GM12878 (cell line): Measurements from ENCODE around the gene SPINK4. TPM values are rescaled to one million over a fixed set of nuclear protein-coding genes. Genes with fewer than 3 reads are reported as not detected.

ENCODE experiments used
- ATAC-seq: fragments of 200-7000 bp; cut with Tn5 transposase; 3 replicates; pipeline ENCODE4 v1.9.1; 2020; ENCODE audit warnings: mild to moderate bottlenecking, moderate library complexity
- BruUV-seq: library from RNA; stranded (reverse); fragments of 400-500 nt; replicated peaks from 2 replicates; lab custom pipeline; 2021; lab: Mats Ljungman, UMichigan
- CTCF ChIA-PET: fragments of 300-600 bp; sonication (Branson Sonifier 250); formaldehyde crosslinking; extraction: SDS; loops from one replicate; lab custom pipeline; 2021; ENCODE audit warnings: inconsistent platforms; lab: Yijun Ruan, JAX
- POLR2A ChIA-PET: fragments of 350-600 bp; formaldehyde crosslinking; extraction: SDS; loops from one replicate; lab custom pipeline; 2021; ENCODE audit warnings: inconsistent platforms; lab: Charles Lee
- RAD21 ChIA-PET: fragments of 300-600 bp; sonication (Branson Sonifier 250); formaldehyde crosslinking; loops from one replicate; lab custom pipeline; 2023; ENCODE audit warnings: antibody characterized with exemption; ENCODE audit not compliant: unreplicated experiment; lab: Charles Lee
- SMC1A ChIA-PET: fragments of 300-600 bp; sonication (Branson Sonifier 250); formaldehyde crosslinking; loops from one replicate; lab custom pipeline; 2023; ENCODE audit not compliant: unreplicated experiment, uncharacterized antibody; lab: Charles Lee
- DNase-seq: peaks from one replicate; pipeline ENCODE4 v3.0.0-alpha.2; 2011; ENCODE audit warnings: low read depth, low spot score
- FAIRE-seq: peaks from 3 replicates; lab custom pipeline; 2011; peaks lifted over from hg19 to GRCh38; lab: Jason Lieb, UNC
- H2AFZ ChIP-seq: 2 replicates; pipeline ENCODE4 v1.6.0; 2011; ENCODE audit warnings: low read depth, low read length, control low read depth; ENCODE audit not compliant: control insufficient read depth
- H3K27ac ChIP-seq: 2 replicates; pipeline ENCODE4 v1.5.1; 2011; ENCODE audit warnings: control low read depth; ENCODE audit not compliant: control insufficient read depth, insufficient read depth
- H3K27me3 ChIP-seq, 2 experiments: replicated peaks in 1 of 2; 2 replicates each; pipeline versions ENCODE4 v1.6.0 to v1.6.1; 2011; ENCODE audit warnings: low read length in 1 of 2; ENCODE audit not compliant: control insufficient read depth in 2 of 2, insufficient read depth in 2 of 2
- H3K36me3 ChIP-seq, 2 experiments: 2 replicates each; pipeline ENCODE4 v1.5.1; 2011; ENCODE audit warnings: low read length in 1 of 2; ENCODE audit not compliant: control insufficient read depth in 2 of 2, insufficient read depth in 2 of 2
- H3K4me1 ChIP-seq: 2 replicates; pipeline ENCODE4 v1.6.1; 2011; ENCODE audit warnings: mild to moderate bottlenecking, low read length, moderate library complexity, mixed read lengths; ENCODE audit not compliant: control insufficient read depth, insufficient read depth
- H3K4me2 ChIP-seq: 2 replicates; pipeline ENCODE4 v1.6.0; 2011; ENCODE audit warnings: control low read depth; ENCODE audit not compliant: control insufficient read depth, insufficient read depth
- H3K4me3 ChIP-seq: fragments of 200-600 bp; sonication (generic); 2 replicates; pipeline ENCODE4 v1.5.1; 2016
- H3K79me2 ChIP-seq: 2 replicates; pipeline ENCODE4 v1.6.0; 2011; ENCODE audit warnings: low read length; ENCODE audit not compliant: control insufficient read depth, insufficient read depth
- H3K9ac ChIP-seq: 2 replicates; pipeline ENCODE4 v1.8.0; 2011; ENCODE audit warnings: low read length, control low read depth, mixed read lengths; ENCODE audit not compliant: control insufficient read depth, insufficient read depth
- H3K9me3 ChIP-seq: replicated peaks from 3 replicates; pipeline ENCODE4 v1.5.1; 2011; ENCODE audit warnings: mild to moderate bottlenecking, low read length; ENCODE audit not compliant: control insufficient read depth, insufficient read depth
- H4K20me1 ChIP-seq: 2 replicates; pipeline ENCODE4 v1.6.0; 2011; ENCODE audit not compliant: control insufficient read depth, insufficient read depth
- E2F8 ChIP-seq: fragments of 450-650 bp; IDR thresholded peaks from 2 replicates; pipeline ENCODE4 v1.6.1; 2018; ENCODE audit warnings: mild to moderate bottlenecking, low read depth, moderate library complexity; ENCODE audit not compliant: partially characterized antibody
- HCFC1 ChIP-seq: fragments of 150-350 bp; IDR thresholded peaks from 2 replicates; pipeline ENCODE4 v1.6.1; 2014; ENCODE audit warnings: low read length
- HDGF ChIP-seq: fragments of 450-650 bp; IDR thresholded peaks from 2 replicates; pipeline ENCODE4 v1.6.1; 2016; ENCODE audit warnings: antibody characterized with exemption
- MTA2 ChIP-seq: fragments of 450-650 bp; IDR thresholded peaks from 2 replicates; pipeline ENCODE4 v1.6.1; 2016; ENCODE audit warnings: low read depth, mild to moderate bottlenecking, moderate library complexity
- MYC ChIP-seq: IDR thresholded peaks from 2 replicates; pipeline ENCODE4 v1.6.1; 2011; ENCODE audit warnings: mild to moderate bottlenecking, low read length, moderate library complexity, inconsistent platforms; ENCODE audit not compliant: insufficient read depth, insufficient replicate concordance, insufficient read length, severe bottlenecking
- NR2C1 ChIP-seq: fragments of 450-650 bp; IDR thresholded peaks from 2 replicates; pipeline ENCODE4 v1.6.1; 2017; ENCODE audit warnings: antibody characterized with exemption, mild to moderate bottlenecking, moderate library complexity
- POLR2AphosphoS2 ChIP-seq: IDR thresholded peaks from 2 replicates; pipeline ENCODE4 v1.6.1; 2011; ENCODE audit warnings: low read depth, mild to moderate bottlenecking, low read length, improper control_type of control experiment, moderate library complexity
- POU2F2 ChIP-seq: IDR thresholded peaks from 3 replicates; pipeline ENCODE4 v1.6.1; 2011; ENCODE audit warnings: low read depth, mild to moderate bottlenecking, low read length, borderline replicate concordance
- RBBP5 ChIP-seq: fragments of 200-600 bp; sonication (generic); conservative IDR thresholded peaks from 2 replicates; pipeline ENCODE4 v1.6.1; 2016
- SUPT20H ChIP-seq: IDR thresholded peaks from 2 replicates; pipeline ENCODE4 v1.6.1; 2011; ENCODE audit warnings: low read depth, mild to moderate bottlenecking, low read length, moderate library complexity, borderline replicate concordance; ENCODE audit not compliant: control insufficient read depth
- TCF7 ChIP-seq: IDR thresholded peaks from 2 replicates; pipeline ENCODE4 v1.6.1; 2014; ENCODE audit warnings: antibody characterized with exemption, borderline replicate concordance
- WRNIP1 ChIP-seq: IDR thresholded peaks from 2 replicates; pipeline ENCODE4 v1.6.1; 2011; ENCODE audit warnings: low read depth, low read length, improper control_type of control experiment, borderline replicate concordance
- YBX1 ChIP-seq: fragments of 450-650 bp; IDR thresholded peaks from 2 replicates; pipeline ENCODE4 v1.6.1; 2016; ENCODE audit warnings: antibody characterized with exemption
- ZNF592 ChIP-seq: fragments of 450-650 bp; IDR thresholded peaks from 2 replicates; pipeline ENCODE4 v1.6.1; 2017; ENCODE audit warnings: mild to moderate bottlenecking, moderate library complexity
- in situ Hi-C: fragments of 300-500 bp; cut with MboI; formaldehyde crosslinking; loops from 9 replicates; pipeline ENCODE4 v1.14.3; 2018; ENCODE audit warnings: mixed read lengths
- intact Hi-C: fragments of 100-400 bp; cut with micrococcal nuclease; formaldehyde crosslinking; loops from one replicate; pipeline ENCODE4 v1.14.2; 2022; ENCODE audit not compliant: unreplicated experiment
- polyA plus RNA-seq, 11 experiments: library from polyadenylated mRNA; depleted of rRNA in 4 of 11; unstranded in 6 of 11; stranded (reverse) in 5 of 11; fragments of >200 nt; fragmentation: Nextera tagmentation in 4 of 11; fragmentation: Illumina TruSeq in 1 of 11; extraction: Ambion mirVana in 4 of 11; extraction: Trizol in 1 of 11; gene quantifications; 1 replicate in 1 of 11; 2 replicates in 10 of 11; pipeline versions ENCODE4 v1.2.1 to v1.2.3, GENCODE V29; 2011 to 2016; ENCODE audit warnings: inconsistent platforms in 2 of 11, missing spikeins in 2 of 11, low read depth in 1 of 11
- total RNA-seq, 4 experiments: library from RNA; depleted of rRNA in 3 of 4; stranded (reverse); fragments of >200 nt in 3 of 4; fragmentation: Illumina TruSeq in 1 of 4; extraction: Trizol in 1 of 4; gene quantifications; 2 replicates each; pipeline versions ENCODE4 v1.2.1 to v1.2.3, GENCODE V29; 2013 to 2021
- TF ChIP-seq, protein P1 (sequence below): fragments of 450-650 bp; IDR thresholded peaks from 2 replicates; pipeline ENCODE4 v1.6.1; 2017; ENCODE audit warnings: mild to moderate bottlenecking

Gene SPINK4
- total and polyA plus RNA-seq, 10 of the 15 experiments (the other 5 are each of a cell fraction or from before 2014, with no cell fraction given), result not detected

GRCh38 chr9:33267151-33267767 lies 27.3 kb downstream of the SPINK4 start:
- in situ Hi-C loops (no loop called here), intact Hi-C loops (no loop called here)
- Histone ChIP-seq H3K4me3 (peak overlapping the region; percentile 97; the same call in 1 of the 2 replicates), H3K4me2 (peak overlapping the region; percentile 93), H3K36me3 (peaks cover 0 to 31% of the 10 kb centered on the region in 2 experiments; a peak in 2 of 4 replicates), H3K27ac (peak overlapping the region; percentile 34), H2AFZ (no peak overlapping the region), H3K79me2 (peaks cover 57% of the 10 kb centered on the region), H3K4me1 (peaks cover 8% of the 10 kb centered on the region), H3K9me3 (no peaks in the 10 kb centered on the region), H3K27me3 (no peaks in the 10 kb centered on the region), H4K20me1 (no peaks in the 10 kb centered on the region), H3K9ac (no peak overlapping the region; the same call in 1 of the 2 replicates)
- ChIA-PET POLR2A (interaction anchor here (0.6 to 1.3 kb wide), 2 partner anchors 9 to 29 kb away, joined by 3 to 9 read pairs; no protein-coding TSS in a partner anchor), SMC1A (no interaction called here), CTCF (interaction anchor here (0.8 to 2.0 kb wide), 3 partner anchors 20 to 685 kb away, joined by 3 to 9 read pairs (median 4); no protein-coding TSS in a partner anchor), RAD21 (no interaction called here)
- no TSS peak for BruUV-seq
- DNase-seq (no peak), ATAC-seq (no peak), FAIRE-seq (no peak)
- TF ChIP-seq POLR2AphosphoS2 (no peak), HCFC1 (no peak), NR2C1 (no peak), WRNIP1 (no peak), RBBP5 (no peak), YBX1 (no peak), POU2F2 (no peak), SUPT20H (no peak), E2F8 (no peak), TCF7 (no peak), MTA2 (no peak), MYC (no peak), HDGF (no peak), ZNF592 (no peak)
- TF ChIP-seq, protein P1, sequence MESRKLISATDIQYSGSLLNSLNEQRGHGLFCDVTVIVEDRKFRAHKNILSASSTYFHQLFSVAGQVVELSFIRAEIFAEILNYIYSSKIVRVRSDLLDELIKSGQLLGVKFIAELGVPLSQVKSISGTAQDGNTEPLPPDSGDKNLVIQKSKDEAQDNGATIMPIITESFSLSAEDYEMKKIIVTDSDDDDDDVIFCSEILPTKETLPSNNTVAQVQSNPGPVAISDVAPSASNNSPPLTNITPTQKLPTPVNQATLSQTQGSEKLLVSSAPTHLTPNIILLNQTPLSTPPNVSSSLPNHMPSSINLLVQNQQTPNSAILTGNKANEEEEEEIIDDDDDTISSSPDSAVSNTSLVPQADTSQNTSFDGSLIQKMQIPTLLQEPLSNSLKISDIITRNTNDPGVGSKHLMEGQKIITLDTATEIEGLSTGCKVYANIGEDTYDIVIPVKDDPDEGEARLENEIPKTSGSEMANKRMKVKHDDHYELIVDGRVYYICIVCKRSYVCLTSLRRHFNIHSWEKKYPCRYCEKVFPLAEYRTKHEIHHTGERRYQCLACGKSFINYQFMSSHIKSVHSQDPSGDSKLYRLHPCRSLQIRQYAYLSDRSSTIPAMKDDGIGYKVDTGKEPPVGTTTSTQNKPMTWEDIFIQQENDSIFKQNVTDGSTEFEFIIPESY, result no peak
